CD14-positive monocyte (primary cell): ENCODE data around the gene SNAP29. TPM values are rescaled to one million over a fixed set of nuclear protein-coding genes. Genes with fewer than 3 reads are reported as not detected.

Experiments used
- DNase-seq, 3 donors: peaks; one replicate each; pipeline ENCODE4 v3.0.0-alpha.2; 2011 to 2022
- H2AFZ ChIP-seq: 2 replicates; pipeline ENCODE4 v1.6.0; 2012; ENCODE audit warnings: mild to moderate bottlenecking, low read depth, low read length, inconsistent platforms; ENCODE audit not compliant: insufficient read depth, poor library complexity, severe bottlenecking
- H3K27ac ChIP-seq, 2 donors: 1 replicate in 1 of 2; 2 replicates in 1 of 2; pipeline ENCODE4 v1.5.1; 2012 to 2013; ENCODE audit warnings: low read length in 2 of 2, control low read depth in 1 of 2, inconsistent platforms in 1 of 2, low read depth in 1 of 2, mild to moderate bottlenecking in 1 of 2
- H3K27me3 ChIP-seq, 2 donors: one replicate each; pipeline versions ENCODE4 v1.6.0 to v1.6.1; 2011 to 2013; ENCODE audit warnings: low read length in 2 of 2; ENCODE audit not compliant: control insufficient read depth in 2 of 2, insufficient read depth in 2 of 2
- H3K36me3 ChIP-seq, 2 donors: replicated peaks in 1 of 2; 1 replicate in 1 of 2; 2 replicates in 1 of 2; pipeline versions ENCODE4 v1.5.1 to v1.6.1; 2012 to 2013; ENCODE audit warnings: low read length in 2 of 2, control low read depth in 1 of 2, inconsistent platforms in 1 of 2, mild to moderate bottlenecking in 1 of 2; ENCODE audit not compliant: insufficient read depth in 2 of 2, control insufficient read depth in 1 of 2
- H3K4me1 ChIP-seq, 2 donors: 1 replicate in 1 of 2; 2 replicates in 1 of 2; pipeline versions ENCODE4 v1.5.1 to v1.6.1; 2012 to 2013; ENCODE audit warnings: low read length in 2 of 2, control low read depth in 1 of 2, inconsistent platforms in 1 of 2, mild to moderate bottlenecking in 1 of 2, moderate library complexity in 1 of 2; ENCODE audit not compliant: insufficient read depth in 2 of 2, control insufficient read depth in 1 of 2
- H3K4me2 ChIP-seq: replicated peaks from 2 replicates; pipeline ENCODE3; 2012; ENCODE audit warnings: low read length, moderate library complexity, mild to moderate bottlenecking; ENCODE audit not compliant: poor library complexity, severe bottlenecking; ENCODE audit errors: extremely low read depth
- H3K4me3 ChIP-seq, 3 experiments: fragments of 200-600 bp in 1 of 3; sonication (generic) in 1 of 3; replicated peaks in 1 of 3; 1 replicate in 2 of 3; 2 replicates in 1 of 3; pipeline ENCODE4 v1.5.1; 2011 to 2013; ENCODE audit warnings: low read length in 3 of 3, mild to moderate bottlenecking in 3 of 3, control low read depth in 2 of 3, low read depth in 2 of 3, inconsistent platforms in 1 of 3, moderate library complexity in 1 of 3
- H3K79me2 ChIP-seq: 2 replicates; pipeline ENCODE4 v1.6.0; 2012; ENCODE audit warnings: mild to moderate bottlenecking, control low read depth, inconsistent platforms, low read length, moderate library complexity; ENCODE audit not compliant: insufficient read depth
- H3K9ac ChIP-seq: 2 replicates; pipeline ENCODE4 v1.6.0; 2017; ENCODE audit warnings: low read length, mild to moderate bottlenecking; ENCODE audit not compliant: insufficient read depth, poor library complexity, severe bottlenecking
- H3K9me3 ChIP-seq, 2 donors: replicated peaks in 1 of 2; 1 replicate in 1 of 2; 2 replicates in 1 of 2; pipeline versions ENCODE4 v1.5.1 to v1.6.1; 2012 to 2013; ENCODE audit warnings: low read length in 2 of 2, control low read depth in 1 of 2; ENCODE audit not compliant: control insufficient read depth in 1 of 2, insufficient read depth in 1 of 2
- H4K20me1 ChIP-seq: 2 replicates; pipeline ENCODE4 v1.6.0; 2012; ENCODE audit warnings: mild to moderate bottlenecking, low read length, control low read depth, moderate library complexity; ENCODE audit not compliant: insufficient read depth
- H3K27ac Mint-ChIP-seq, 7 donors: one replicate each; pipeline ENCODE4 v1.8.0; 2020; ENCODE audit warnings: mild to moderate bottlenecking in 7 of 7, mixed read lengths in 7 of 7, moderate library complexity in 6 of 7, inconsistent platforms in 2 of 7
- H3K27me3 Mint-ChIP-seq, 3 donors: one replicate each; pipeline ENCODE4 v1.8.0; 2021 to 2022; ENCODE audit warnings: low read depth in 3 of 3, mild to moderate bottlenecking in 3 of 3, mixed read lengths in 3 of 3, moderate library complexity in 3 of 3, inconsistent platforms in 1 of 3
- H3K36me3 Mint-ChIP-seq, 2 donors: one replicate each; pipeline ENCODE4 v1.8.0; 2020; ENCODE audit warnings: mixed read lengths in 2 of 2, inconsistent platforms in 1 of 2, mild to moderate bottlenecking in 1 of 2
- H3K4me1 Mint-ChIP-seq: one replicate; pipeline ENCODE4 v1.8.0; 2020; ENCODE audit warnings: mild to moderate bottlenecking, mixed read lengths
- H3K4me3 Mint-ChIP-seq, 2 donors: one replicate each; pipeline ENCODE4 v1.8.0; 2020; ENCODE audit warnings: mild to moderate bottlenecking in 2 of 2, mixed read lengths in 2 of 2, moderate library complexity in 1 of 2
- H3K9me3 Mint-ChIP-seq, 7 donors: one replicate each; pipeline ENCODE4 v1.8.0; 2020 to 2022; ENCODE audit warnings: mixed read lengths in 7 of 7, mild to moderate bottlenecking in 6 of 7, moderate library complexity in 6 of 7, inconsistent platforms in 2 of 7
- WGBS: methylation state at CpG from one replicate; pipeline ENCODE4 v1.1.5; 2013; ENCODE audit warnings: missing lambda C conversion rate; ENCODE audit not compliant: insufficient coverage; 5-methylcytosine and 5-hydroxymethylcytosine counted together
- intact Hi-C, 2 donors: fragments of 100-400 bp; cut with micrococcal nuclease; formaldehyde crosslinking; loops; one replicate each; pipeline versions ENCODE4 v1.15.0 to v1.15.1; 2023
- polyA plus RNA-seq, 3 donors: library from polyadenylated mRNA; depleted of rRNA in 1 of 3; unstranded in 2 of 3; stranded (reverse) in 1 of 3; fragments of 300-500 nt in 2 of 3; fragments of >200 nt in 1 of 3; fragmentation: Illumina TruSeq in 2 of 3; gene quantifications; 1 replicate in 2 of 3; 2 replicates in 1 of 3; pipeline ENCODE4 v1.2.3, GENCODE V29; 2012 to 2021
- TF ChIP-seq, protein P1 (sequence below): fragments of 200-600 bp; IDR thresholded peaks from one replicate; pipeline ENCODE4 v1.8.0; 2022; ENCODE audit warnings: antibody characterized with exemption, mild to moderate bottlenecking

Gene SNAP29
- polyA plus RNA-seq, 3 donors, result 22.3 to 32.8 (median 28.9) TPM

DNA sequence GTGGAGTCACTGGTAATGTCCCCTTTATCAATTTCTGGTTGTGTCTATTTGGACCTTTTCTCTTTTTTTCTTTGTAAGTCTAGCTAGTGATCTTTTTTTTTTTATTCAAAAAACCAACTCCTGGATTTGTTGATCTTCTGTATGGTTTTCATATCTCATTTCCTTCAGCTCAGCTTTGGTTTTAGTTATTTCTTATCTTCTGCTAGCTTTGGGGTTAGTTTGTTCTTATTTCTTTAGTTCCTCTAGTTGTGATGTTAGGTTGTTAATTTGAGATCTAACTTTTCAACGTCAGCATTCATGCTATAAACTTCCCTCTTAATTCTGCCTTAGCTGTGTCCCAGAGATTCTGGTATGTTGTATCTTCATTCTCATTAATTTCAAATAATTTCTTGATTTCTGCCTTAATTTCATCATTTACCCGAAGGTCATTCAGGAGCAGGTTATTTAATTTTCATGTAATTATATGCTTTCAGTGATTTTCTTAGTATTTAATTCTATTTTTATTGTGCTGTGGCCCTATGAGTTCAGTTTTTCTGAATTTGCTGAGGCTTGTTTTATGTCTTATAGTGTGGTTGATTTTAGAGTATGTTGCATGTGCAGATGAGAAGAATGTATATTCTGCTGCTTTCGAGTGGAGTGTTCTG is 29.2 kb upstream of the SNAP29 start:
- H3K27me3 Mint-ChIP-seq, result no peaks in the 10 kb centered on the region
- no peaks in the 10 kb centered on the region for H3K79me2 ChIP-seq

DNA sequence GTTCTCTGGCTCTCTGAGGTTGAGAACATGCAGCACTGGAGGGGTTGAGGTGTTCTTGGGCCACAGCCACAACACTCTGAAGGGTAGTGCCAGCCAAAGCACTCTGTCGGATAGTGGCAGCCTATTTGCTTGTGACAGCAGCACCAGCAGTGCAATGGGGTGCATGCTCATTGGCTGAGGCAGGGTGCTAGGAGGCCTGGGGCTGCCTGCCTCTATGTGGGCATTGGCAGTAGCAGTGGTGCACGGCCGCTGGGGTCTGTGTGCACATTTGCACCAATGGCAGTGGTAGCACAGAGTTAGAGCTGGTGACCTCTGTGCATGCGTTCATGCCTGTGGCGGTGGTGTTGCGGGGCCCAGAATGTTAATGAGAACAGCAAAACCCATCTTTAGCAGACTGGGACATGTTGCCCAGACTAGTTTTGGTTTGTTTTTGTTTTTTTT is 25.6 kb upstream of the SNAP29 start:
- H3K9me3 ChIP-seq, result no peaks in the 10 kb centered on the region
- H3K79me2 ChIP-seq, result peaks cover 16% of the 10 kb centered on the region
- H3K4me2 ChIP-seq, result no peak overlapping the region
- Mint-ChIP-seq H3K9me3 (peaks cover 0 to 2% (median 0%) of the 10 kb centered on the region in 7 donors), H3K4me1 (peaks cover 9% of the 10 kb centered on the region), H3K36me3 (peaks cover 64 to 72% of the 10 kb centered on the region in 2 donors), H3K4me3 (no peak overlapping the region), H3K27ac (no peak overlapping the region), H3K27me3 (no peaks in the 10 kb centered on the region)
- H3K4me3 ChIP-seq, result no peak overlapping the region
- no peak overlapping the region for H2AFZ ChIP-seq
- H3K27me3 ChIP-seq, result no peaks in the 10 kb centered on the region
- 100% methylated on average over 6 of the region's 6 CpGs for WGBS
- no peak for DNase-seq
- TF ChIP-seq, protein P1, sequence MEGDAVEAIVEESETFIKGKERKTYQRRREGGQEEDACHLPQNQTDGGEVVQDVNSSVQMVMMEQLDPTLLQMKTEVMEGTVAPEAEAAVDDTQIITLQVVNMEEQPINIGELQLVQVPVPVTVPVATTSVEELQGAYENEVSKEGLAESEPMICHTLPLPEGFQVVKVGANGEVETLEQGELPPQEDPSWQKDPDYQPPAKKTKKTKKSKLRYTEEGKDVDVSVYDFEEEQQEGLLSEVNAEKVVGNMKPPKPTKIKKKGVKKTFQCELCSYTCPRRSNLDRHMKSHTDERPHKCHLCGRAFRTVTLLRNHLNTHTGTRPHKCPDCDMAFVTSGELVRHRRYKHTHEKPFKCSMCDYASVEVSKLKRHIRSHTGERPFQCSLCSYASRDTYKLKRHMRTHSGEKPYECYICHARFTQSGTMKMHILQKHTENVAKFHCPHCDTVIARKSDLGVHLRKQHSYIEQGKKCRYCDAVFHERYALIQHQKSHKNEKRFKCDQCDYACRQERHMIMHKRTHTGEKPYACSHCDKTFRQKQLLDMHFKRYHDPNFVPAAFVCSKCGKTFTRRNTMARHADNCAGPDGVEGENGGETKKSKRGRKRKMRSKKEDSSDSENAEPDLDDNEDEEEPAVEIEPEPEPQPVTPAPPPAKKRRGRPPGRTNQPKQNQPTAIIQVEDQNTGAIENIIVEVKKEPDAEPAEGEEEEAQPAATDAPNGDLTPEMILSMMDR, result no peak
- peaks cover 33% of the 10 kb centered on the region for H4K20me1 ChIP-seq
- peaks cover 8 to 9% of the 10 kb centered on the region in 2 donors for H3K4me1 ChIP-seq
- H3K36me3 ChIP-seq, result peaks cover 49 to 72% of the 10 kb centered on the region in 2 donors
- no peak overlapping the region for H3K9ac ChIP-seq
- H3K27ac ChIP-seq, result no peak overlapping the region
- intact Hi-C loops, result no loop called here

More for the DNA sequence above, 29.2 kb upstream of the SNAP29 start:
- no peaks in the 10 kb centered on the region for H3K9me3 ChIP-seq
- peaks cover 5% of the 10 kb centered on the region for H4K20me1 ChIP-seq
- intact Hi-C loops, result no loop called here
- Mint-ChIP-seq H3K9me3 (no peaks in the 10 kb centered on the region), H3K27ac (no peak overlapping the region), H3K4me3 (no peak overlapping the region), H3K4me1 (no peaks in the 10 kb centered on the region), H3K36me3 (peaks cover 83 to 94% of the 10 kb centered on the region in 2 donors)
- no peaks in the 10 kb centered on the region for H3K27me3 ChIP-seq
- no peaks in the 10 kb centered on the region for H3K4me1 ChIP-seq
- H3K27ac ChIP-seq, result no peak overlapping the region
- H3K9ac ChIP-seq, result no peak overlapping the region
- WGBS, result 100% methylated on average over 1 of the region's 3 CpGs
- no peak for DNase-seq
- peaks cover 50 to 89% of the 10 kb centered on the region in 2 donors for H3K36me3 ChIP-seq
- no peak overlapping the region for H3K4me2 ChIP-seq
- TF ChIP-seq, protein P1, result no peak
- no peak overlapping the region for H2AFZ ChIP-seq
- H3K4me3 ChIP-seq, result no peak overlapping the region
